DMS 273 (cell line): ENCODE results near the gene SSC4D.
"Not testable (repeated sequence)": the region's sequence is repeated elsewhere in the genome, so short reads cannot be mapped to it uniquely, and the experiment has no call there.

Experiments used
- DNase-seq: peaks from one replicate; lab custom pipeline; 2025; ENCODE audit not compliant: unreplicated experiment; lab: John Stamatoyannopoulos, UW

Gene SSC4D

DNA sequence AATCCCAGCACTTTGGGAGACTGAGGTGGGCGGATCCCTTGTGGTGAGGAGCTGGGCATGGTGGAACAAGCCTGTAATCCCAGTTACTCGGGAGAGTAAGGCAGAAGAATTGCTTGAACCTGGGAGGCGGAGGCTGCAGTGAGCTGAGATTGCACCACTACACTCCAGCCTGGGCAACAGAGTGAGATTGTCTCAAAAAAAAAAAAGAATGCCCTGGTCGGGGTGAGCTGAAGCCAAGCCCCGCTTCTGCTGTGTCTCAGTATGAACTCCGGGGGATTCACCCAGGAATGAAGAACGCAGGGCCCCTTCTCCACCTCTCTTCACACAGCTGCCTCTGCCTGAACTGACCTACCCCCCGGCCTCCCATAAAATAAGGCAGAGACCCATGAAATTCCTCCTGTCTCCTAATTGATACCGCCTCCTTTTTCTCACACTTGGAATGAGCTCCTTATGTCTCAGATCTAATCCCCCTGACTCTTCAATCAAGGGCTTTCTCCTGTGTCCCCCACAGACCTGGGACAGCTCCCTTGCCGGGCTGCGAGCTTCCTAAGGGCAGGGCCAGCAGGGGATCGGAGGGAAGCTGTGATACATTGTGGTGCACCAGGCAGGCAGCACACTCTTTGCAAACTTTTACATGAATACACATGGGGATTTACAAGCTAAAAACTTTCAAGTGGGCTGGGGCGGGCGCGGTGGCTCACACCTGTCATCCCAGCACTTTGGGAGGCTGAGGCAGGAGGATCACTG is 14.3 kb upstream of the SSC4D start:
- no peak for DNase-seq

GRCh38 chr7:76421097-76421496 is 11.6 kb upstream of the SSC4D start:
- DNase-seq = not testable (repeated sequence)

DNA sequence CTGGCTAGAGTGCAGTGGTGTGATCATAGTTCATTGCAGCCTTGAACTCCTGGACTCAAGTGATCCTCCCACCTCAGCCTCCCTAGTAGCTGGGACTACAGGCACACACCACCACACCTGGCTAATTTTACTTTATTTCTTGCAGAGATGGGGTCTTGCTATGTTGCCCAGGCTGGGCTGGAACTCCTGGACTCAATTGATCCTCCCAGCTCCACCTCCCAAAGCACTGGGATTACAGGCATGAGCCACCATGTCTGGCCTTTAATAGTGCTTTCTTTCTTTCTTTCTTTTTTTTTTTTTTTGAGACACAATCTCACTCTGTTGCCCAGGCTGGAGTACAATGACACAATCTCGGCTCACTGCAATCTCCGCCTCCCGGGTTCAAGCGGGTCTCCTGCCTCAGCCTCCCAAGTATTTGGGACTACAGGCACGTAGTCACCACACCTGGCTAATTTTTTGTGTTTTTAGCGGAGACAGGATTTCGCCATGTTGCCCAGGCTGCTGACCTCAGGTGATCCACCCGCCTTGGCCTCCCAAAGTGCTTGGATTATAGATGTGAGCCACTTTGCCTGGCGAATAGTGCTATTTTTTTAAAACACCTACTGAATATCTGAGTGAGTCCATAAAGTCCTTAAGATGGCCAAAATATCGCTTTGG is 8.3 kb upstream of the SSC4D start:
- not testable (repeated sequence) for DNase-seq

DNA sequence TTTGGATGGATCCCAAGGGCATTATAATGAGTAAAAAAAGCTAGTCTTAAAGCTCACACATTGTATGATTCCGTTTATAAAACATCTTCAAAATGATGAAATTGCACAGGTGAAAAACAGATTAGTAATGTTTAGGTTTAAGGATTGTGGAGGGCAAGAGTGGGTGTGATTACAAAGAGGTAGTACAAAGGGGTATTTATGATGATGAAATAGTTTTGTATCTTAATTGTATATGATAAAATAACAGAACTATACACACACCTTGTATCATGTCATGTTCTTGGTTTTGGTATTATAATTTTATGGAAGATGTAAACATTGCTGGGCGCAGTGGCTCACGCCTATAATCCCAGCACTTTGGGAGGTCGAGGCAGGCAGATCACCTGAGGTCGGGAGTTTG is 2.8 kb upstream of the SSC4D start:
- no peak for DNase-seq

DNA sequence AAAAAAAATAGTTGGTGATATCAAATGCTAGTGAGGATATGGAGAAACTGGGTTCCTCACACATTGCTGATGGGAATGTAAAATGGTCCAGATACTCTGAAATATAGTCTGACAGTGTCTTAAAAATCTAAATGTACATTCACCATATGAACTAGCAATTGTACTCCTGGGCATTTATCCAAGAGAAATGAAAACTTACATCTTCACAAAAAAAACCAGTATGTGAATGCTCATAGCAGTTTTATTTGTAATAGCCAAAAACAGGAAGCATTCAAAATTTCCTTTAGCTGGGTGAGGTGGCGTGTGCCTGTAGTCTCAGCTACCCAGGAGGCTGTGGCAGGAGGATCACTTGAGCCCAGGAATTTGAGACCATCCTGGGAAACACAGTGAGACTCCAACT is 2.1 kb upstream of the SSC4D start:
- no peak for DNase-seq

- no peak for DNase-seq
Observed at GRCh38 chr7:76408121-76408560, 1.4 kb downstream of the SSC4D start.

DNA sequence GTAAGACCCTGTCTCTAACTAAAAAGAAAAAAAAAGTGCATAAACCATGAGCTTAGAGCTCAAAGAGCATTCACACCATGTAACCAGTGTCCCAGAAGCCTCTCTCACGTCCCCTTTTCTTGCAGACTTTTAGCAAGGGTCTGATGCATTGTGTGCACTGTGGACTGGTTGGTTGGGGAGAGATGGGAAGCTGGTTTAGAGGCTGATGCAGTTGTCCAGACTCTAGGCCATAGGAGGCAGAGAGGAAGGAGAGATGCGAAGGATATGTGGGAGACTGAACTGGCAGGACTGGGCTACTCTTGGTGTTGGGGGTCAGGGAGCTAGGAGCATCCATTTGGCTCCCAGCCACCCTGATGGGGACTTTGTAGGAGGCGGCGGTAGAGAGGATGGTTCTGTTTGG is 1.8 kb downstream of the SSC4D start:
- DNase-seq = no peak

DNA sequence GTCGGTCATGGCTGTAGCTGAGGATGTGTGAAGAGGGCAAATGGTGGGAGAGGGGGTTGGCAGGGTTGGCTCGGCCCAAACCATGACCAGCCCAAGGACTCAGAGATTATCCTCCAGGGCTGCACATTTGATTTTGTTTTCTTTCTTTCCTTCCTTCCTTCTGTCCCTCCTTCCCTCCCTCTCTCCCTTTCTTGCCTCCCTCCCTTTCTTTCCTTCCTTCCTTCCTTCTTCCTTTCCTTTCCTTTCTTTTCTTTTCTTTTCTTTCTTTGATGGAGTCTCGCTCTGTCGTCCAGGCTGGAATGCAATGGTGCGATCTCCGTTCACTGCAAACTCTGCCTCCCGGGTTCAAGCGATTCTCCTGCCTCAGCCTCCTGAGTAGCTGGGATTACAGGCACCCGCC is 3.8 kb downstream of the SSC4D start:
- no peak for DNase-seq

- DNase-seq = no peak
Observed at GRCh38 chr7:76403780-76404494, 5.6 kb downstream of the SSC4D start.

- DNase-seq = not testable (repeated sequence)
Observed at GRCh38 chr7:76403097-76403496, 6.4 kb downstream of the SSC4D start.

GRCh38 chr7:76400248-76400647 is 9.2 kb downstream of the SSC4D start:
- DNase-seq = no peak

DNA sequence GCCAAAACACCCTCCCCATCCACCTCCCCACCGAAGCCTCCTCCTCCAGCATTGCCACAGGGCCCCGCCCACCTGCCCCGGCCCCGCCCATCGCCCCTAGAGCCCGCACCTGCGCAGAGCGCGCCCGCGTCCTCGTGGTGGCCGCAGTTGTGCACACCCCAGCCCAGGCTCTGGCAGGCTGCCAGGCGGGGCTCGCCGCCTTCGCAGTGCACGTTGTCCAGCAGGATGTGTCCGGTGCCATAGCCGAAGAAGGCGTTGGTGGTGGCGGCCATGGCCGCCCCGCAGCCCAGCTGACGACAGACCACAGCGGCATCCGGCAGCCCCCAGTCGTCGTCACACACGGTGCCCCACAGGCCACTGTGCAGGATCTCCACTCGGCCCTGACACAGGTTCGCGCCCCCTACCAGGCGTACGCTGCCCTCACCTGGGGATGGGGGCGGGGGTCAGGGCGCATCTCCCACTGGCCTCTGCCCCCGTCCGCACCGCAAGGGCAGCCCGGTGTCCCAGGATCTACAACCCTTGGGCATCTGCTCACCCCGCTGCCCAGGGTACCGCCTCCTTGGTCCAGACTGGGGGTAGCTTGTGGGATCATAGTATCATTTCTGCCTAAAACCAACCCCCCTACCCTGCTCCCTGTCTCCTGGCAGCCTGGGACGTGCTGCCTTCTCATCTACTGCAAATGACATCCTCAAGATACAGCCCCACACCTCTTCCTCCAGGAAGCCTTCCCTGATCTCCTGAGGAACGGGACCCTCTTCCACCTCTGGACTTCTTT is 11.9 kb downstream of the SSC4D start:
- peak; percentile 88 for DNase-seq

DNA sequence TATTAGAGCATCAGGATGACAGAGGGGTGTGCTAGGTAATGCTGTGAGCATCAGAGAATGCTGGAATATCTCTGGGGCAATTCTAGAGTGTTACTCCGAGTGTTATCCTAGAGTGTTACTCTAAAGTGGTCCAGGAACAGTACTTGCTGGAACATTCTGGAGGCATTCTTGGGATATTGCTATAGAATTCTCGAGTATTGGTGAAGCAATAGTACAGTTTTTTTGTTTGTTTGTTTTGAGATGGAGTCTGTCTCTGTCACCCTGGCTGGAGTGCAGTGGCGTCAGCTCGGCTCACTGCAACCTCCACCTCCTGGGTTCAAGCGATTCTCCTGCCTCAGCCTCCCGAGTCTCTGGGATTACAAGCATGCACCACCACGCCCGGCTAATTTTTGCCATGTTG is 12.6 kb downstream of the SSC4D start:
- no peak for DNase-seq

GRCh38 chr7:76395965-76396726 is 13.4 kb downstream of the SSC4D start:
- peak; percentile 99 for DNase-seq

DNA sequence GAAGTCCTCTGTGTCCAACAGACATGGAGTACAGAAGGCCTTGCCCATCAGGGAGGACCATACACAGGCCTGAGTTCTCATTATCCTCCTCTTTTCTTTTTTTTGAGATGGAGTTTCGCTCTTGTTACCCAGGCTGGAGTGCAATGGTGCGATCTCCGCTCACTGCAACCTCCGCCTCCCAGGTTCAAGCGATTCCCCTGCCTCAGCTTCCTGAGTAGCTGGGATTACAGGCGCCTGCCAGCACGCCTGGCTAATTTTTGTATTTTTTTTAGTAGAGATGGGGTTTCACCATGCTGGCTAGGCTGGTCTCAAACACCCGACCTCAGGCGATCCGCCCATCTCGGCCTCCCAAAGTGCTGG is 13.9 kb downstream of the SSC4D start:
- not testable (repeated sequence) for DNase-seq

DNA sequence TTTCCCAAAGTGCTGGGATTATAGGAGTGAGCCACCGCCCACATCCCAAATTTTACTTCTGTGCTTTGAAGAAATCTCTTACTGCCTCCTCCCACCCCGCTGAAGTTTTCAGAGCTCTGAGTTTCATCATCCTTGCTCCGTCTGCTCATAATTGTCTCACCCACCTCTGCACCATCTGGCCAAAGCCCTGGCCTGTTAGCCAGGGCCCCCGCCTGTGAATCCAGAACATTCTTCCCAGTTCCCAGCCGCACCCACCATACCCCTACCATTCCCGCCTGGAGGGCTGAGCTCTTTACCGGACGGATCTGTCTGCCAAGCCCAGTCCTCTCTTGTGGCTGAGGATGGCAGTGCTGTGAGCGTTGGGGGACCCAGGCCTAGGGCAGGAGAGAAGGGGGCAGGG is 14.5 kb downstream of the SSC4D start:
- DNase-seq = peak; percentile 97

DNA sequence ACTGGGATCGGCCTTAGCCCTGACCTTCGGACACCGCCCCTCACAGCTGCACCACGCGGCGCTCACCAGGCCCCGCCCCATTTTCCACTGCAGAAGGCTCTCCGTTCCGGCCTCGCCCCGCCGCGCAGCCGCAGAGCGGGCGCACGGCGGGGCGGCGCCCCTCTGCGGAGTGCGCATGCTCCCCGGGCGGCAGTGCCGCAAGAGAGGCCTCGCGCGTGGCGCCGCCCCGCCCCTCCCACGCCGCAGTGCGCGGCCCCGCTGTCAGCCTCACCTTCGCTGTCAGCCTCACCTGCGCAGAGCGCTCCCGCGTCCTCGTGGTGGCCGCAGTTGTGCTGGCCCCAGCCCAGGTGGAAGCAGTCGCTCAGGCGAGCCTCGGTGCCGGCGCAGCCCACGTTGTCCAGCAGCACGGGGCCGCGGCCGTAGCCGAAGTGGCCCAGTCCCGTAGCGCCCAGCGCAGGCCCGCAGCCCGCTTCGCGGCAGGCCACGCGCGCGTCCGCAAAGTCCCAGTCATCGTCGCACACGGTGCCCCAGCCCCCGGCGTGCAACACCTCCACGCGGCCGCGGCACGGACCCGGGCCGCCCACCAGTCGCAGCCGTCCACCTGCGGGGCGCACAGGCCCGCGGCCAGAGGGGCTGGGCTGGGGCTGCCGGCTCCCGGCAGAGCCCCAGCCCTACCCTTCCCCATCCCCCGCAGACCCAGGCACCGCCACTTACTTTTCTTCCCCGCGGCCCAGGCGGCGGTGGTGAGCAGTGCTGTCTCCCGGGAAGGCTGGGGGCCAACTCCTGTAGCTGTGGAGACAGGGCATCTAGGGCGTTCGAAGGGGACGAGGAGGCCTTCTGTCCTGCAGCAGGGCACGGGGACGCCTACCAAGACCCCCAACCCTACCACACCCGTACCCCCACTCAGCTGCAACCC is 16.1 kb downstream of the SSC4D start:
- DNase-seq = peak; percentile 98

GRCh38 chr7:76392531-76393115 is 16.9 kb downstream of the SSC4D start:
- DNase-seq = no peak

DNA sequence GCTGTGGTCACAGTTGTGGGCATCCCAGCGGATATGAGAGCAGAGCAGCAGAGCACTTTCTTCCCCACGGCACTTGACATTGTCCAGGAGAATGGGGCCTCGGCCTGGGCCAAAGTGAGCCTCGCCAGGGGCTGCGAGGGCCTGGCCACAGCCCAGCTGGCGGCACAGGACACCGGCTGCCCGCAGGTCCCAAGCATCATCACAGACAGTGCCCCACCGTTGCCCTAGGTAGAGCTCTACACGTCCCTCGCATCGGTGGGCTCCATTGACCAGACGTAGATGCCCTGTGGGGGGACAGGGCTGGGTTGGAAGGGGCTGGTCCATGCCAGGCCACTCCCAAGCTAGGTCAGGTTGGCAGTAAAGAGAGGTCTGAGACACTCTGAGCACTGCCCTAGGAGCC is 19.4 kb downstream of the SSC4D start:
- DNase-seq = no peak
